Astrocyte (in vitro differentiated cells and primary cell): ENCODE measurements around the gene NCAPH2.

ENCODE experiments used
- CTCF ChIP-seq: IDR thresholded peaks from 2 replicates; pipeline ENCODE4 v1.5.1; 2011; ENCODE audit warnings: low read depth, mild to moderate bottlenecking, inconsistent platforms, low read length, moderate library complexity; ENCODE audit not compliant: insufficient read depth
- EZH2 ChIP-seq: IDR thresholded peaks from 2 replicates; pipeline ENCODE4 v1.6.1; 2012; ENCODE audit warnings: mild to moderate bottlenecking, low read length, inconsistent platforms; ENCODE audit not compliant: insufficient read depth

- no peak for TF ChIP-seq CTCF
- TF ChIP-seq EZH2 = no peak
These were observed 2.0 kb upstream of the NCAPH2 start for GRCh38 chr22:50505776-50506610.
